Kidney (tissue), 14 donors: Measurements from ENCODE around the gene TBC1D2. TPM values are rescaled to one million over a fixed set of nuclear protein-coding genes. Genes with fewer than 3 reads are reported as not detected.

Experiments used
- DNase-seq, 5 donors: peaks; one replicate each; pipeline ENCODE4 v3.0.0-alpha.2; 2013 to 2020
- FAIRE-seq: peaks from 2 replicates; lab custom pipeline; 2012; peaks lifted over from hg19 to GRCh38; lab: Jason Lieb, UNC
- H3K27ac ChIP-seq, 2 donors: one replicate each; pipeline ENCODE4 v1.7.0; 2013; ENCODE audit warnings: low read depth in 2 of 2, low read length in 2 of 2, inconsistent platforms in 1 of 2
- H3K27me3 ChIP-seq: one replicate; pipeline ENCODE4 v1.7.1; 2013; ENCODE audit warnings: low read length, inconsistent platforms; ENCODE audit not compliant: control insufficient read depth, insufficient read depth
- H3K36me3 ChIP-seq, 3 donors: one replicate each; pipeline versions ENCODE4 v1.7.0 to v1.7.1; 2013; ENCODE audit warnings: low read length in 3 of 3, control low read depth in 1 of 3, inconsistent platforms in 1 of 3; ENCODE audit not compliant: insufficient read depth in 3 of 3, control insufficient read depth in 2 of 3
- H3K4me1 ChIP-seq, 3 donors: one replicate each; pipeline versions ENCODE4 v1.7.0 to v1.7.1; 2013; ENCODE audit warnings: low read length in 3 of 3, inconsistent platforms in 1 of 3, low read depth in 1 of 3; ENCODE audit not compliant: control insufficient read depth in 2 of 3, insufficient read depth in 2 of 3
- H3K4me3 ChIP-seq, 3 donors: one replicate each; pipeline versions ENCODE4 v1.7.0 to v1.8.1; 2013; ENCODE audit warnings: low read length in 3 of 3, control low read depth in 1 of 3, inconsistent platforms in 1 of 3
- H3K9ac ChIP-seq, 3 donors: one replicate each; pipeline versions ENCODE4 v1.7.0 to v1.7.1; 2013; ENCODE audit warnings: low read length in 3 of 3, control low read depth in 1 of 3, inconsistent platforms in 1 of 3
- H3K9me3 ChIP-seq, 3 donors: one replicate each; pipeline versions ENCODE4 v1.7.0 to v1.7.1; 2013; ENCODE audit warnings: low read length in 3 of 3, control low read depth in 1 of 3, inconsistent platforms in 1 of 3; ENCODE audit not compliant: control insufficient read depth in 2 of 3, insufficient read depth in 1 of 3
- CTCF ChIP-seq: IDR thresholded peaks from 3 replicates; pipeline ENCODE4 v1.5.1; 2012; ENCODE audit warnings: mild to moderate bottlenecking, moderate library complexity, borderline replicate concordance; ENCODE audit not compliant: insufficient read depth; ENCODE audit errors: extremely low read depth
- intact Hi-C: fragments of 100-400 bp; cut with DNase I; formaldehyde crosslinking; loops from one replicate; pipeline ENCODE4 v1.11.1; 2022
- polyA plus RNA-seq: library from polyadenylated mRNA; stranded (reverse); fragments of 350-450 nt; fragmentation: Illumina TruSeq; extraction: RNeasy Lipid Tissue Mini Kit (QIAGEN cat#74804); gene quantifications from one replicate; pipeline ENCODE4 v1.2.3, GENCODE V29; 2014; ENCODE audit warnings: low read depth, low replicate concordance; ENCODE audit not compliant: insufficient read depth
- total RNA-seq: library from RNA; stranded (reverse); fragmentation: NEBNext Ultra II Directional; extraction: Animal tissue kit (Norgen Biotek cat#: 25700); gene quantifications from one replicate; pipeline ENCODE4 v1.2.1, GENCODE V29; 2021
- donor health status: control.
- donor health status: control.
- donor health status: control.
- donor health status: control.
- donor health status: control.
- donor health status: DM: yes; HTN: yes; CAD: no.
- donor health status: Normal renal cell carcinoma (clear cell type).

TBC1D2 gene
- total and polyA plus RNA-seq, 2 donors from 2014 or later = 7.7 to 19.6 TPM

DNA sequence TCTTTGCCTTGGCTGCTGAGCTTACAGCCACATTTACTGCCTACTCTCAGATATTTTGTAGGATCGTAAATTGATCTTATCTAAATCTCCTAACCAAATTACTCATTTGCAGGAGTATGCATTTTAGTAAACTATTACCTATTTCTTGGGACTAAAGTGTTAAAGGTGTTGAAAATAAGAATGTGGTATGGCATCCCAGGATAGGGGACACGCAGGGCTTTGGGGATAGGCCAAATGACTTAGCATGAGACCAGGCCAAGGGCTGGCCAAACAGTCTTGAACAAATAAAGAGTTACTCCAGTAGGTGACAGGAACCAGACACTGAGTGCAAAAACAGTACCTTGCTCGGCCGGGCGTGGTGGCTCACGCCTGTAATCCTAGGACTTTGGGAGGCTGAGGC, 25.1 kb downstream of the TBC1D2 start:
- H3K9ac ChIP-seq = no peak overlapping the region
- peaks cover 0 to 6% (median 0%) of the 10 kb centered on the region in 3 donors for H3K36me3 ChIP-seq
- TF ChIP-seq CTCF = no peak
- FAIRE-seq (no peak), DNase-seq (no peak)
- intact Hi-C loops = no loop called here
- no peaks in the 10 kb centered on the region for H3K9me3 ChIP-seq
- H3K4me3 ChIP-seq = no peak overlapping the region
- H3K4me1 ChIP-seq = no peaks in the 10 kb centered on the region
- H3K27me3 ChIP-seq = no peaks in the 10 kb centered on the region
- H3K27ac ChIP-seq = no peak overlapping the region

DNA sequence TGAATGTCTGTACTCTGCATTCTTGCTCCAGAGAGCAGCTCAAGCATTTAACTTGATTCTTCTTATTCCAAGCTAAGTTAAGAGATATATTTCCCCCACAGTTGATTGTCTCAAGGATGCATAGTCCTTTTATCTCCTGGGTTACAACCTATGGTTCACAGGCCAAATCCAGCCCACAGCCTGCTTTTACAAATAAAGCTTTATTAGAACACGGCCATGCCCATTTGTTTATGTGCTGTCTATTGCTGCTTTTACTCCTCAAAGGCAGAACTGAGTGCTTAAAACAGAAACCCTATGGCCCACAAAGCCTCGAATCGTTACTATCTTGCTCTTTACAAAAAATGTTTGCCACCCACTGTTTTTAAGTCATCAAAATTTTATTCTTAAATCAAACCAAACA, 25.8 kb downstream of the TBC1D2 start:
- no peak overlapping the region for H3K27ac ChIP-seq
- TF ChIP-seq CTCF = no peak
- no peak for FAIRE-seq
- no peak overlapping the region for H3K9ac ChIP-seq
- DNase-seq = no peak
- H3K36me3 ChIP-seq = peaks cover 0 to 6% (median 0%) of the 10 kb centered on the region in 3 donors
- H3K27me3 ChIP-seq = no peaks in the 10 kb centered on the region
- H3K4me1 ChIP-seq = no peaks in the 10 kb centered on the region
- H3K9me3 ChIP-seq = no peaks in the 10 kb centered on the region
- intact Hi-C loops = no loop called here
- H3K4me3 ChIP-seq = no peak overlapping the region

DNA sequence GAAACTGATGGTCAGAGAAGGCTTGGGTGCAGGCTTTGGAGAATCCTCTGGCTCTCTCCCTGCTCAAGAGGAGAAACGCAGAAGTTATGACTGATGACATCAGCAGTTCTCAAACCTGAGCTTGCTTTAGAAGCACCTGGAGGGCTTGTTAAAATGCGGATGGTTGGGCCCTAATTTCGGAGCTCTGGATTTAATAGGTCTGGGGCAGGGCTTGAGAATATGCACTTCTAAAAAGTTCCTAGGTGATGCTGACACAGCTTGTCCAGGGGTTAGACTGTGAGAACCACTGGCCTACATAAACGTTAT, 26.4 kb downstream of the TBC1D2 start:
- Histone ChIP-seq H3K27ac (no peak overlapping the region), H3K36me3 (peaks cover 0 to 6% (median 0%) of the 10 kb centered on the region in 3 donors)
- FAIRE-seq = no peak

More for the DNA sequence above, 26.4 kb downstream of the TBC1D2 start:
- intact Hi-C loops = no loop called here
- DNase-seq = no peak
- H3K4me3 ChIP-seq = no peak overlapping the region
- H3K9ac ChIP-seq = no peak overlapping the region
- no peaks in the 10 kb centered on the region for H3K9me3 ChIP-seq
- TF ChIP-seq CTCF = no peak
- no peaks in the 10 kb centered on the region for H3K4me1 ChIP-seq
- H3K27me3 ChIP-seq = no peaks in the 10 kb centered on the region
